Suprapubic skin (tissue), 4 donors: ENCODE measurements around the gene ATP5PB.

ENCODE experiments used
- EP300 ChIP-seq: sonication (generic); formaldehyde crosslinking; IDR thresholded peaks from one replicate; pipeline ENCODE4 v1.6.1; 2017; ENCODE audit warnings: antibody characterized with exemption
- POLR2A ChIP-seq, 2 donors: fragments of 450-650 bp; IDR thresholded peaks; one replicate each; pipeline ENCODE4 v1.6.1; 2017; ENCODE audit warnings: antibody characterized with exemption in 2 of 2, mild to moderate bottlenecking in 2 of 2, moderate library complexity in 2 of 2
- POLR2AphosphoS5 ChIP-seq, 3 donors: sonication (generic); formaldehyde crosslinking; IDR thresholded peaks; one replicate each; pipeline ENCODE4 v1.6.1; 2017; ENCODE audit warnings: antibody characterized with exemption in 3 of 3
- TF ChIP-seq, protein P1 (sequence below), 2 donors: fragments of 200-600 bp in 1 of 2; fragments of 450-650 bp in 1 of 2; sonication (generic) in 1 of 2; IDR thresholded peaks; one replicate each; pipeline ENCODE4 v1.5.1; 2016 to 2019; ENCODE audit warnings: antibody characterized with exemption in 2 of 2, mild to moderate bottlenecking in 1 of 2, moderate library complexity in 1 of 2

- no peak for TF ChIP-seq POLR2A (IDR thresholded peaks at IDR 0.05)
- TF ChIP-seq, protein P1, sequence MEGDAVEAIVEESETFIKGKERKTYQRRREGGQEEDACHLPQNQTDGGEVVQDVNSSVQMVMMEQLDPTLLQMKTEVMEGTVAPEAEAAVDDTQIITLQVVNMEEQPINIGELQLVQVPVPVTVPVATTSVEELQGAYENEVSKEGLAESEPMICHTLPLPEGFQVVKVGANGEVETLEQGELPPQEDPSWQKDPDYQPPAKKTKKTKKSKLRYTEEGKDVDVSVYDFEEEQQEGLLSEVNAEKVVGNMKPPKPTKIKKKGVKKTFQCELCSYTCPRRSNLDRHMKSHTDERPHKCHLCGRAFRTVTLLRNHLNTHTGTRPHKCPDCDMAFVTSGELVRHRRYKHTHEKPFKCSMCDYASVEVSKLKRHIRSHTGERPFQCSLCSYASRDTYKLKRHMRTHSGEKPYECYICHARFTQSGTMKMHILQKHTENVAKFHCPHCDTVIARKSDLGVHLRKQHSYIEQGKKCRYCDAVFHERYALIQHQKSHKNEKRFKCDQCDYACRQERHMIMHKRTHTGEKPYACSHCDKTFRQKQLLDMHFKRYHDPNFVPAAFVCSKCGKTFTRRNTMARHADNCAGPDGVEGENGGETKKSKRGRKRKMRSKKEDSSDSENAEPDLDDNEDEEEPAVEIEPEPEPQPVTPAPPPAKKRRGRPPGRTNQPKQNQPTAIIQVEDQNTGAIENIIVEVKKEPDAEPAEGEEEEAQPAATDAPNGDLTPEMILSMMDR (IDR thresholded peaks at IDR 0.05): no peak
- TF ChIP-seq POLR2AphosphoS5 (IDR thresholded peaks at IDR 0.05): no peak
- TF ChIP-seq EP300: no peak
These were observed 2.0 kb upstream of the ATP5PB start for GRCh38 chr1:111446967-111447892.
